Measurements from ENCODE around the gene GALNTL6. TPM values are rescaled to one million over a fixed set of nuclear protein-coding genes. Genes with fewer than 3 reads are reported as not detected.
A peak's percentile ranks its signal among the peaks of the same experiment; 100 is the strongest.

The GALNTL6 gene
- polyA plus RNA-seq (2013): 0.21 TPM

GRCh38 chr4:171812665-171813525, at the start of gene GALNTL6:
GALNTL6 (plus strand) TSS chr4:171813404.
- Histone ChIP-seq H3K4me1 (ENCODE audit: control extremely low read depth in 1 of 4, control insufficient read depth in 4 of 4, insufficient read depth in 4 of 4, low read length in 3 of 4) (peaks cover 3 to 21% (median 17%) of the 10 kb centered on the region in 4 experiments), H3K36me3 (ENCODE audit: control insufficient read depth in 4 of 4, insufficient read depth in 4 of 4, low read length in 3 of 4) (no peaks in the 10 kb centered on the region), H3K27ac (ENCODE audit: insufficient read depth in 1 of 2, low read depth in 1 of 2, low read length in 2 of 2, poor library complexity in 1 of 2, severe bottlenecking in 2 of 2) (no peak within 1 kb of the TSS), H3K27me3 (replicated peaks in 2 of 5; ENCODE audit: control insufficient read depth in 4 of 5, insufficient read depth in 5 of 5, low read length in 4 of 5) (peaks cover 4 to 36% (median 8%) of the 10 kb centered on the region in 5 experiments), H3K4me3 (ENCODE audit: control insufficient read depth in 1 of 7, extremely low read depth in 1 of 7, insufficient read depth in 4 of 7, low read depth in 2 of 7, low read length in 6 of 7) (peak within 1 kb of the TSS; percentile 18 to 78 (median 68)), H3K9me3 (ENCODE audit: control extremely low read depth in 1 of 5, control insufficient read depth in 4 of 5, insufficient read depth in 2 of 5, low read depth in 1 of 5, low read length in 4 of 5) (no peaks in the 10 kb centered on the region)
- POLR2A ChIA-PET: no interaction called here
- CTCF ChIA-PET: no interaction called here
- WGBS (ENCODE audit: insufficient coverage): under 1% methylated on average over 71 of the region's 83 CpGs
- peak; percentile 14 to 71 (median 60) for DNase-seq

GRCh38 chr4:171765514-171765913, 47.7 kb upstream of the GALNTL6 start:
- no peak overlapping the region for H3K4me3 ChIP-seq (ENCODE audit: control insufficient read depth in 1 of 7, extremely low read depth in 1 of 7, insufficient read depth in 4 of 7, low read depth in 2 of 7, low read length in 6 of 7)
- DNase-seq: no peak
- no peak overlapping the region for H3K27ac ChIP-seq (ENCODE audit: insufficient read depth in 1 of 2, low read depth in 1 of 2, low read length in 2 of 2, poor library complexity in 1 of 2, severe bottlenecking in 2 of 2)
- CTCF ChIA-PET: no interaction called here
- no peaks in the 10 kb centered on the region for H3K9me3 ChIP-seq (ENCODE audit: control extremely low read depth in 1 of 5, control insufficient read depth in 4 of 5, insufficient read depth in 2 of 5, low read depth in 1 of 5, low read length in 4 of 5)
- H3K4me1 ChIP-seq (ENCODE audit: control extremely low read depth in 1 of 4, control insufficient read depth in 4 of 4, insufficient read depth in 4 of 4, low read length in 3 of 4): no peaks in the 10 kb centered on the region
- no peaks in the 10 kb centered on the region for H3K27me3 ChIP-seq (replicated peaks in 2 of 5; ENCODE audit: control insufficient read depth in 4 of 5, insufficient read depth in 5 of 5, low read length in 4 of 5)
- no peaks in the 10 kb centered on the region for H3K36me3 ChIP-seq (ENCODE audit: control insufficient read depth in 4 of 4, insufficient read depth in 4 of 4, low read length in 3 of 4)
- POLR2A ChIA-PET: no interaction called here

- 93% methylated on average over 3 of the region's 6 CpGs for whole genome bisulfite sequencing (ENCODE audit: insufficient coverage)
- Histone ChIP-seq H3K4me1 (ENCODE audit: control extremely low read depth in 1 of 4, control insufficient read depth in 4 of 4, insufficient read depth in 4 of 4, low read length in 3 of 4) (no peaks in the 10 kb centered on the region), H3K36me3 (ENCODE audit: control insufficient read depth in 4 of 4, insufficient read depth in 4 of 4, low read length in 3 of 4) (no peaks in the 10 kb centered on the region), H3K27me3 (replicated peaks in 2 of 5; ENCODE audit: control insufficient read depth in 4 of 5, insufficient read depth in 5 of 5, low read length in 4 of 5) (no peaks in the 10 kb centered on the region), H3K9me3 (ENCODE audit: control extremely low read depth in 1 of 5, control insufficient read depth in 4 of 5, insufficient read depth in 2 of 5, low read depth in 1 of 5, low read length in 4 of 5) (peaks cover 0 to 5% (median 0%) of the 10 kb centered on the region in 5 experiments), H3K4me3 (ENCODE audit: control insufficient read depth in 1 of 7, extremely low read depth in 1 of 7, insufficient read depth in 4 of 7, low read depth in 2 of 7, low read length in 6 of 7) (no peak overlapping the region), H3K27ac (ENCODE audit: insufficient read depth in 1 of 2, low read depth in 1 of 2, low read length in 2 of 2, poor library complexity in 1 of 2, severe bottlenecking in 2 of 2) (no peak overlapping the region)
- no peak for DNase-seq
- POLR2A ChIA-PET: no interaction called here
- CTCF ChIA-PET: interaction anchor here (0.7 kb wide), 1 partner anchor 94 kb away, joined by 3 read pairs; no protein-coding TSS in a partner anchor
These were observed 38.5 kb upstream of the GALNTL6 start for GRCh38 chr4:171774642-171775190.

GRCh38 chr4:171779301-171779700, 33.9 kb upstream of the GALNTL6 start:
- Histone ChIP-seq H3K27me3 (replicated peaks in 2 of 5; ENCODE audit: control insufficient read depth in 4 of 5, insufficient read depth in 5 of 5, low read length in 4 of 5) (no peaks in the 10 kb centered on the region), H3K4me1 (ENCODE audit: control extremely low read depth in 1 of 4, control insufficient read depth in 4 of 4, insufficient read depth in 4 of 4, low read length in 3 of 4) (no peaks in the 10 kb centered on the region), H3K9me3 (ENCODE audit: control extremely low read depth in 1 of 5, control insufficient read depth in 4 of 5, insufficient read depth in 2 of 5, low read depth in 1 of 5, low read length in 4 of 5) (peaks cover 0 to 13% (median 10%) of the 10 kb centered on the region in 5 experiments), H3K27ac (ENCODE audit: insufficient read depth in 1 of 2, low read depth in 1 of 2, low read length in 2 of 2, poor library complexity in 1 of 2, severe bottlenecking in 2 of 2) (no peak overlapping the region), H3K4me3 (ENCODE audit: control insufficient read depth in 1 of 7, extremely low read depth in 1 of 7, insufficient read depth in 4 of 7, low read depth in 2 of 7, low read length in 6 of 7) (no peak overlapping the region), H3K36me3 (ENCODE audit: control insufficient read depth in 4 of 4, insufficient read depth in 4 of 4, low read length in 3 of 4) (no peaks in the 10 kb centered on the region)
- ChIA-PET POLR2A (no interaction called here), CTCF (no interaction called here)
- no peak for DNase-seq
- no CpG with 5 or more reads among the region's 5 CpGs for WGBS (ENCODE audit: insufficient coverage)

- peak; percentile 7 to 43 (median 34) for DNase-seq
- Histone ChIP-seq H3K4me1 (ENCODE audit: control extremely low read depth in 1 of 4, control insufficient read depth in 4 of 4, insufficient read depth in 4 of 4, low read length in 3 of 4) (no peaks in the 10 kb centered on the region), H3K9me3 (ENCODE audit: control extremely low read depth in 1 of 5, control insufficient read depth in 4 of 5, insufficient read depth in 2 of 5, low read depth in 1 of 5, low read length in 4 of 5) (peaks cover 0 to 13% (median 10%) of the 10 kb centered on the region in 5 experiments), H3K4me3 (ENCODE audit: control insufficient read depth in 1 of 7, extremely low read depth in 1 of 7, insufficient read depth in 4 of 7, low read depth in 2 of 7, low read length in 6 of 7) (no peak overlapping the region), H3K27ac (ENCODE audit: insufficient read depth in 1 of 2, low read depth in 1 of 2, low read length in 2 of 2, poor library complexity in 1 of 2, severe bottlenecking in 2 of 2) (no peak overlapping the region), H3K36me3 (ENCODE audit: control insufficient read depth in 4 of 4, insufficient read depth in 4 of 4, low read length in 3 of 4) (no peaks in the 10 kb centered on the region), H3K27me3 (replicated peaks in 2 of 5; ENCODE audit: control insufficient read depth in 4 of 5, insufficient read depth in 5 of 5, low read length in 4 of 5) (no peaks in the 10 kb centered on the region)
- ChIA-PET CTCF (no interaction called here), POLR2A (no interaction called here)
- WGBS (ENCODE audit: insufficient coverage): no CpG with 5 or more reads among the region's 3 CpGs
These were observed 27.8 kb upstream of the GALNTL6 start for GRCh38 chr4:171785388-171785787.

GRCh38 chr4:171793723-171794122, 19.5 kb upstream of the GALNTL6 start:
- Histone ChIP-seq H3K4me1 (ENCODE audit: control extremely low read depth in 1 of 4, control insufficient read depth in 4 of 4, insufficient read depth in 4 of 4, low read length in 3 of 4) (no peaks in the 10 kb centered on the region), H3K27me3 (replicated peaks in 2 of 5; ENCODE audit: control insufficient read depth in 4 of 5, insufficient read depth in 5 of 5, low read length in 4 of 5) (no peaks in the 10 kb centered on the region), H3K36me3 (ENCODE audit: control insufficient read depth in 4 of 4, insufficient read depth in 4 of 4, low read length in 3 of 4) (no peaks in the 10 kb centered on the region), H3K4me3 (ENCODE audit: control insufficient read depth in 1 of 7, extremely low read depth in 1 of 7, insufficient read depth in 4 of 7, low read depth in 2 of 7, low read length in 6 of 7) (no peak overlapping the region), H3K27ac (ENCODE audit: insufficient read depth in 1 of 2, low read depth in 1 of 2, low read length in 2 of 2, poor library complexity in 1 of 2, severe bottlenecking in 2 of 2) (no peak overlapping the region), H3K9me3 (ENCODE audit: control extremely low read depth in 1 of 5, control insufficient read depth in 4 of 5, insufficient read depth in 2 of 5, low read depth in 1 of 5, low read length in 4 of 5) (no peaks in the 10 kb centered on the region)
- 83% methylated on average over 5 of the region's 5 CpGs for WGBS (ENCODE audit: insufficient coverage)
- CTCF ChIA-PET: interaction anchor here (1.1 kb wide), 1 partner anchor 408 kb away, joined by 4 read pairs; no protein-coding TSS in a partner anchor
- POLR2A ChIA-PET: no interaction called here
- DNase-seq: no peak

- Histone ChIP-seq H3K4me1 (ENCODE audit: control extremely low read depth in 1 of 4, control insufficient read depth in 4 of 4, insufficient read depth in 4 of 4, low read length in 3 of 4) (no peaks in the 10 kb centered on the region), H3K4me3 (ENCODE audit: control insufficient read depth in 1 of 7, extremely low read depth in 1 of 7, insufficient read depth in 4 of 7, low read depth in 2 of 7, low read length in 6 of 7) (no peak overlapping the region), H3K27me3 (replicated peaks in 2 of 5; ENCODE audit: control insufficient read depth in 4 of 5, insufficient read depth in 5 of 5, low read length in 4 of 5) (no peaks in the 10 kb centered on the region), H3K9me3 (ENCODE audit: control extremely low read depth in 1 of 5, control insufficient read depth in 4 of 5, insufficient read depth in 2 of 5, low read depth in 1 of 5, low read length in 4 of 5) (no peaks in the 10 kb centered on the region), H3K27ac (ENCODE audit: insufficient read depth in 1 of 2, low read depth in 1 of 2, low read length in 2 of 2, poor library complexity in 1 of 2, severe bottlenecking in 2 of 2) (no peak overlapping the region), H3K36me3 (ENCODE audit: control insufficient read depth in 4 of 4, insufficient read depth in 4 of 4, low read length in 3 of 4) (no peaks in the 10 kb centered on the region)
- WGBS (ENCODE audit: insufficient coverage): no CpG with 5 or more reads among the region's 2 CpGs
- ChIA-PET CTCF (interaction anchor here (1.1 kb wide), 1 partner anchor 408 kb away, joined by 4 read pairs; no protein-coding TSS in a partner anchor), POLR2A (no interaction called here)
- no peak for DNase-seq
These were observed 18.7 kb upstream of the GALNTL6 start for GRCh38 chr4:171794528-171794927.

Data from common myeloid progenitor, CD34-positive (primary cell).